Fibroblast of lung (primary cell): ENCODE measurements around the gene SLC1A4. TPM values are rescaled to one million over a fixed set of nuclear protein-coding genes. Genes with fewer than 3 reads are reported as not detected.

Experiments
- DNase-seq, 2 donors: peaks; one replicate each; pipeline versions ENCODE4 v3.0.0 to v3.0.0-alpha.2; 2010; ENCODE audit warnings: low read depth in 2 of 2
- H2AFZ ChIP-seq: 2 replicates; pipeline ENCODE4 v1.5.1; 2012; ENCODE audit warnings: low read length, control low read depth, inconsistent platforms
- H3K27ac ChIP-seq: 2 replicates; pipeline ENCODE4 v1.5.1; 2011; ENCODE audit warnings: low read length, control low read depth; ENCODE audit not compliant: insufficient read depth
- H3K27me3 ChIP-seq: 2 replicates; pipeline ENCODE4 v1.5.1; 2011; ENCODE audit warnings: mild to moderate bottlenecking, low read length; ENCODE audit not compliant: control insufficient read depth, insufficient read depth
- H3K36me3 ChIP-seq: 2 replicates; pipeline ENCODE4 v1.5.1; 2011; ENCODE audit warnings: low read length; ENCODE audit not compliant: control insufficient read depth, insufficient read depth
- H3K4me1 ChIP-seq: 2 replicates; pipeline ENCODE4 v1.5.1; 2011; ENCODE audit warnings: low read length; ENCODE audit not compliant: control insufficient read depth, insufficient read depth; ENCODE audit errors: extremely low read depth
- H3K4me2 ChIP-seq: 2 replicates; pipeline ENCODE4 v1.5.1; 2011; ENCODE audit warnings: low read length, control low read depth; ENCODE audit not compliant: insufficient read depth; ENCODE audit errors: extremely low read depth
- H3K4me3 ChIP-seq, 4 experiments: fragments of 200-600 bp in 1 of 4; sonication (generic) in 1 of 4; replicated peaks in 1 of 4; 2 replicates each; pipeline ENCODE4 v1.5.1; 2011 to 2016; ENCODE audit warnings: low read length in 4 of 4, low read depth in 3 of 4, mild to moderate bottlenecking in 3 of 4, control low read depth in 2 of 4, inconsistent platforms in 1 of 4, mixed read lengths in 1 of 4; ENCODE audit not compliant: insufficient read depth in 1 of 4; ENCODE audit errors: control extremely low read depth in 1 of 4
- H3K79me2 ChIP-seq: 2 replicates; pipeline ENCODE4 v1.5.1; 2012; ENCODE audit warnings: mild to moderate bottlenecking, low read length, inconsistent platforms; ENCODE audit not compliant: control insufficient read depth, insufficient read depth
- H3K9ac ChIP-seq: 2 replicates; pipeline ENCODE4 v1.5.1; 2011; ENCODE audit warnings: mild to moderate bottlenecking, low read length, control low read depth; ENCODE audit not compliant: insufficient read depth
- H3K9me3 ChIP-seq: 2 replicates; pipeline ENCODE4 v1.5.1; 2012; ENCODE audit warnings: low read depth, low read length; ENCODE audit not compliant: control insufficient read depth, insufficient read depth
- H4K20me1 ChIP-seq: 2 replicates; pipeline ENCODE4 v1.5.1; 2011; ENCODE audit warnings: low read length; ENCODE audit not compliant: control insufficient read depth, insufficient read depth; ENCODE audit errors: extremely low read depth
- EZH2 ChIP-seq: IDR thresholded peaks from 2 replicates; pipeline ENCODE4 v1.5.1; 2012; ENCODE audit warnings: low read length, control low read depth, mild to moderate bottlenecking; ENCODE audit errors: missing control alignments
- polyA plus RNA-seq, 2 donors: library from polyadenylated mRNA; depleted of rRNA in 1 of 2; stranded (reverse) in 1 of 2; unstranded in 1 of 2; fragments of >200 nt; gene quantifications; 2 replicates each; pipeline ENCODE4 v1.2.1, GENCODE V29; 2011 to 2012; ENCODE audit warnings: missing spikeins in 1 of 2
- total RNA-seq: library from RNA; depleted of rRNA; stranded (reverse); fragments of >200 nt; gene quantifications from 2 replicates; pipeline ENCODE4 v1.2.1, GENCODE V29; 2014
- TF ChIP-seq, protein P1 (sequence below), 2 donors: IDR thresholded peaks in 1 of 2; conservative IDR thresholded peaks in 1 of 2; 1 replicate in 1 of 2; 2 replicates in 1 of 2; pipeline ENCODE4 v1.5.1; 2011 to 2012; ENCODE audit warnings: low read length in 2 of 2, control low read depth in 1 of 2, inconsistent platforms in 1 of 2, low read depth in 1 of 2, mild to moderate bottlenecking in 1 of 2

Gene SLC1A4
- total and polyA plus RNA-seq, 2 donors (not counting 1 experiment from before 2014, with no cell fraction given) = 4.9 to 20.8 TPM

DNA sequence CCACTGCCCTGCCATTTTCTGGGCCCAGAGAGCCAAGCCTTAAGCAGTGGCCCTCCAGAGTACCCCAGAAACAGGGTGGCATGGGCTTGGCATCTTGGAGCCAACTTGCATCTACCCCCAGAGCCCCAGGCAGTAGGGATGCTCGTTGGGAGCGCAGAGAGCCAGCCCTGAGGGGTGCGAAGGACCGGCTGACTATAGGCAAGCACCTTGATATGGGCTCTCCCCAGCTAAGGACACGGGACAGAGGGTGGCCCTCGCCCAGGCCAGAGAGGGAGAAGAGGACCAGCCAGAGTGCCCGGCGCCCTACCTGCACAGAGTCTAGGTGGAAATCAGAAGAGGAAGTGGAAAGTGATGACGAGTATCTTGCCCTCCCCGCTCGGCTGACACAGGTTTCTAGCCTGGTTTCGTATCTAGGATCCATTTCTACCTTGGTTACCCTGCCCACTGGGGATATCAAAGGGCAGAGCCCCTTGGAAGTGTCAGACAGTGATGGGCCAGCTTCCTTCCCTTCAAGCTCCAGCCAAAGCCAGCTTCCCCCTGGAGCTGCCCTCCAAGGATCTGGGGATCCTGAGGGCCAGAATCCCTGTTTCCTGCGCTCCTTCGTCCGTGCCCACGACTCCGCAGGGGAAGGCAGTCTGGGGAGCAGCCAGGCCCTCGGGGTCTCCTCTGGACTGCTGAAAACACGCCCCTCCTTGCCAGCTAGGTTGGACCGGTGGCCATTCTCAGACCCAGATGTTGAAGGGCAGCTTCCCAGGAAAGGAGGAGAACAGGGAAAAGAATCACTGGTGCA is 83.2 kb downstream of the SLC1A4 start:
- H4K20me1 ChIP-seq = no peaks in the 10 kb centered on the region
- H3K36me3 ChIP-seq = peaks cover 14% of the 10 kb centered on the region

More for the DNA sequence above, 83.2 kb downstream of the SLC1A4 start:
- Histone ChIP-seq H3K4me3 (no peak overlapping the region), H3K9me3 (no peaks in the 10 kb centered on the region), H2AFZ (no peak overlapping the region), H3K4me2 (no peak overlapping the region), H3K4me1 (peaks cover 22% of the 10 kb centered on the region), H3K27ac (no peak overlapping the region), H3K27me3 (no peaks in the 10 kb centered on the region), H3K9ac (no peak overlapping the region), H3K79me2 (peaks cover 5% of the 10 kb centered on the region)
- DNase-seq = no peak
- TF ChIP-seq EZH2 = no peak
- TF ChIP-seq, protein P1, sequence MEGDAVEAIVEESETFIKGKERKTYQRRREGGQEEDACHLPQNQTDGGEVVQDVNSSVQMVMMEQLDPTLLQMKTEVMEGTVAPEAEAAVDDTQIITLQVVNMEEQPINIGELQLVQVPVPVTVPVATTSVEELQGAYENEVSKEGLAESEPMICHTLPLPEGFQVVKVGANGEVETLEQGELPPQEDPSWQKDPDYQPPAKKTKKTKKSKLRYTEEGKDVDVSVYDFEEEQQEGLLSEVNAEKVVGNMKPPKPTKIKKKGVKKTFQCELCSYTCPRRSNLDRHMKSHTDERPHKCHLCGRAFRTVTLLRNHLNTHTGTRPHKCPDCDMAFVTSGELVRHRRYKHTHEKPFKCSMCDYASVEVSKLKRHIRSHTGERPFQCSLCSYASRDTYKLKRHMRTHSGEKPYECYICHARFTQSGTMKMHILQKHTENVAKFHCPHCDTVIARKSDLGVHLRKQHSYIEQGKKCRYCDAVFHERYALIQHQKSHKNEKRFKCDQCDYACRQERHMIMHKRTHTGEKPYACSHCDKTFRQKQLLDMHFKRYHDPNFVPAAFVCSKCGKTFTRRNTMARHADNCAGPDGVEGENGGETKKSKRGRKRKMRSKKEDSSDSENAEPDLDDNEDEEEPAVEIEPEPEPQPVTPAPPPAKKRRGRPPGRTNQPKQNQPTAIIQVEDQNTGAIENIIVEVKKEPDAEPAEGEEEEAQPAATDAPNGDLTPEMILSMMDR (conservative IDR thresholded peaks at IDR 0.05 in 1 of 2, IDR thresholded peaks at IDR 0.05 in 1 of 2; ENCODE audit: low read depth in 1 of 2, low read length in 2 of 2) = no peak

Other genes with a start within 250 kb of the SLC1A4 start
- 10.5 and 12.7 TPM in 2 replicates for gene CEP68, start 67.0 kb downstream of the SLC1A4 start, total RNA-seq
- gene CEP68, start 67.0 kb downstream of the SLC1A4 start, polyA plus RNA-seq = 5.2 and 8.5 TPM in 2 replicates
- gene RAB1A, start 140.7 kb downstream of the SLC1A4 start, total RNA-seq = 63.4 and 89.8 TPM in 2 replicates
- 206 and 289 TPM in 2 replicates for gene RAB1A, start 140.7 kb downstream of the SLC1A4 start, polyA plus RNA-seq
- gene ACTR2, start 238.4 kb downstream of the SLC1A4 start, total RNA-seq = 67.3 and 90.2 TPM in 2 replicates
- 153 and 192 TPM in 2 replicates for gene ACTR2, start 238.4 kb downstream of the SLC1A4 start, polyA plus RNA-seq